Lung (tissue), 12 donors: ENCODE data around the gene RGS9BP. TPM values are rescaled to one million over a fixed set of nuclear protein-coding genes. Genes with fewer than 3 reads are reported as not detected.
"Not testable (repeated sequence)": the region's sequence is repeated elsewhere in the genome, so short reads cannot be mapped to it uniquely, and the experiment has no call there.

ENCODE experiments used
- ATAC-seq: fragments of 200-7000 bp; cut with Tn5 transposase; one replicate; pipeline ENCODE4 v1.9.1; 2020; ENCODE audit warnings: moderate number of reproducible peaks; ENCODE audit not compliant: insufficient read depth, low FRiP score
- DNase-seq, 3 donors: peaks; one replicate each; pipeline ENCODE4 v3.0.0-alpha.2; 2013 to 2017
- H3K27ac ChIP-seq, 2 donors: one replicate each; pipeline ENCODE4 v1.5.1; 2013; ENCODE audit warnings: mild to moderate bottlenecking in 2 of 2, moderate library complexity in 2 of 2, control low read depth in 1 of 2, inconsistent platforms in 1 of 2, low read depth in 1 of 2, low read length in 1 of 2
- H3K27me3 ChIP-seq, 3 donors: one replicate each; pipeline ENCODE4 v1.5.1; 2013; ENCODE audit warnings: low read length in 2 of 3; ENCODE audit not compliant: control insufficient read depth in 3 of 3, insufficient read depth in 3 of 3
- H3K36me3 ChIP-seq, 4 donors: one replicate each; pipeline ENCODE4 v1.5.1; 2013; ENCODE audit warnings: low read length in 4 of 4, mild to moderate bottlenecking in 1 of 4, moderate library complexity in 1 of 4; ENCODE audit not compliant: control insufficient read depth in 4 of 4, insufficient read depth in 4 of 4
- H3K4me1 ChIP-seq, 5 donors: one replicate each; pipeline ENCODE4 v1.5.1; 2013; ENCODE audit warnings: low read length in 5 of 5, mild to moderate bottlenecking in 2 of 5, moderate library complexity in 1 of 5; ENCODE audit not compliant: control insufficient read depth in 5 of 5, insufficient read depth in 5 of 5
- H3K4me3 ChIP-seq: one replicate; pipeline ENCODE4 v1.5.1; 2013; ENCODE audit warnings: mild to moderate bottlenecking, control low read depth, moderate library complexity
- H3K9ac ChIP-seq, 2 donors: one replicate each; pipeline ENCODE4 v1.5.1; 2013; ENCODE audit warnings: low read length in 2 of 2, control low read depth in 1 of 2; ENCODE audit not compliant: insufficient read depth in 1 of 2
- H3K9me3 ChIP-seq, 4 donors: one replicate each; pipeline ENCODE4 v1.5.1; 2013; ENCODE audit warnings: low read length in 3 of 4, mild to moderate bottlenecking in 1 of 4, moderate library complexity in 1 of 4; ENCODE audit not compliant: control insufficient read depth in 4 of 4, insufficient read depth in 3 of 4
- WGBS, 2 donors: extraction: QIAGEN DNeasy Blood & Tissue Kit; methylation state at CpG; one replicate each; pipeline ENCODE4 v1.1.7; 2013; 5-methylcytosine and 5-hydroxymethylcytosine counted together
- polyA plus RNA-seq, 2 donors: library from polyadenylated mRNA; stranded (reverse); fragments of 200-250 nt; gene quantifications; one replicate each; pipeline ENCODE4 v1.2.1, GENCODE V29; 2013
- total RNA-seq, 2 donors: library from RNA; depleted of rRNA in 1 of 2; stranded (reverse); fragments of >200 nt in 1 of 2; gene quantifications; one replicate each; pipeline ENCODE4 v1.2.1, GENCODE V29; 2014 to 2021
- TF ChIP-seq, protein P1 (sequence below): IDR thresholded peaks from 2 replicates; pipeline ENCODE4 v1.5.1; 2012; ENCODE audit warnings: mild to moderate bottlenecking; ENCODE audit errors: control extremely low read depth, extremely low read depth
- donor health status: control.
- donor health status: control.
- donor health status: Bipolar disorder and iron deficiency.
- donor health status: healthy.
- donor health status: DM: yes; HTN: yes; CAD: no.

The RGS9BP gene
- total and polyA plus RNA-seq, 4 donors, result 0.14 to 1.6 (median 0.74) TPM

DNA sequence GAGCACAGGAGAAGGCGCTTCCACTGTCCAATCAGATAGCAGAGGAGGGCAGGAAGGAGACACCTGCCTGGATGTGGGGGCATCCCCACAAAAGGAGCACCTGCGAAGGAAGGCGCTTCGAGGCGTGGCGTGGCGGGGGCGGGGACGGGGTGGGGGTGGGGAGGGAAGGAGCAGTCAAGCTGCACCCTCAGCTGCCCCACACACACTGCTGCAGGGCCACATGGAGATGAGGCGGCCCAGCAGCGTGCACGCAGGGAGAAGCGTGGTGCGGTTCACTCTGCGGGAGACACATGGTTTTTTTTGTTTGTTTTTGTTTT lies 22.1 kb upstream of the RGS9BP start:
- Histone ChIP-seq H3K27me3 (no peaks in the 10 kb centered on the region), H3K9me3 (no peaks in the 10 kb centered on the region), H3K4me3 (no peak overlapping the region), H3K36me3 (peaks cover 0 to 27% (median 5%) of the 10 kb centered on the region in 4 donors), H3K27ac (no peak overlapping the region), H3K9ac (no peak overlapping the region), H3K4me1 (peaks cover 5 to 17% (median 6%) of the 10 kb centered on the region in 5 donors)
- 81 to 89% methylated on average over 15 of the region's 15 CpGs for WGBS, 2 donors
- TF ChIP-seq, protein P1, sequence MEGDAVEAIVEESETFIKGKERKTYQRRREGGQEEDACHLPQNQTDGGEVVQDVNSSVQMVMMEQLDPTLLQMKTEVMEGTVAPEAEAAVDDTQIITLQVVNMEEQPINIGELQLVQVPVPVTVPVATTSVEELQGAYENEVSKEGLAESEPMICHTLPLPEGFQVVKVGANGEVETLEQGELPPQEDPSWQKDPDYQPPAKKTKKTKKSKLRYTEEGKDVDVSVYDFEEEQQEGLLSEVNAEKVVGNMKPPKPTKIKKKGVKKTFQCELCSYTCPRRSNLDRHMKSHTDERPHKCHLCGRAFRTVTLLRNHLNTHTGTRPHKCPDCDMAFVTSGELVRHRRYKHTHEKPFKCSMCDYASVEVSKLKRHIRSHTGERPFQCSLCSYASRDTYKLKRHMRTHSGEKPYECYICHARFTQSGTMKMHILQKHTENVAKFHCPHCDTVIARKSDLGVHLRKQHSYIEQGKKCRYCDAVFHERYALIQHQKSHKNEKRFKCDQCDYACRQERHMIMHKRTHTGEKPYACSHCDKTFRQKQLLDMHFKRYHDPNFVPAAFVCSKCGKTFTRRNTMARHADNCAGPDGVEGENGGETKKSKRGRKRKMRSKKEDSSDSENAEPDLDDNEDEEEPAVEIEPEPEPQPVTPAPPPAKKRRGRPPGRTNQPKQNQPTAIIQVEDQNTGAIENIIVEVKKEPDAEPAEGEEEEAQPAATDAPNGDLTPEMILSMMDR, result no peak
- DNase-seq (no peak), ATAC-seq (no peak)

DNA sequence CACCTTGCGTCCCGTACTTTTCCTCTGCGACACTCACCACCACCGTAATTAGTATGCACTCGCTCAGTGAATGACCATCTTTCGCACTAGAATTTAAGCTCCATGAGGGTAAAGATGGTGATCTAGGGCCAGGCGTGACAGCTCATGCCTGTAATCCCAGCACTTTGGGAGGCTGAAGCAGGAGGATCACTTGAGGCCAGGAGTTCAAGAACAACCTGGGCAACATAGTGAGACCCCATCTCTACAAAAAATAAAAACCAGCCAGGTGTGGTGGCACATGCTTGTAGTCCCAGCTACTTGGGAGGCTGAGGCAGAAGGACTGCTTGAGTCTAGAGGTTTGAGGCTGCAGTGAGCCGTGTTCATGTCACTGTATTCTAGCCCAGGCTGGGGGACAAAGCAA lies 19.3 kb upstream of the RGS9BP start:
- H3K27ac ChIP-seq, DNase-seq, H3K27me3 ChIP-seq, H3K9ac ChIP-seq, H3K4me3 ChIP-seq, ATAC-seq, H3K9me3 ChIP-seq: not testable (repeated sequence)
- WGBS, 2 donors, result 97 to 99% methylated on average over 8 of the region's 8 CpGs
- H3K36me3 ChIP-seq, result peaks cover 0 to 20% (median 4%) of the 10 kb centered on the region in 4 donors
- peaks cover 5 to 16% (median 7%) of the 10 kb centered on the region in 5 donors for H3K4me1 ChIP-seq

DNA sequence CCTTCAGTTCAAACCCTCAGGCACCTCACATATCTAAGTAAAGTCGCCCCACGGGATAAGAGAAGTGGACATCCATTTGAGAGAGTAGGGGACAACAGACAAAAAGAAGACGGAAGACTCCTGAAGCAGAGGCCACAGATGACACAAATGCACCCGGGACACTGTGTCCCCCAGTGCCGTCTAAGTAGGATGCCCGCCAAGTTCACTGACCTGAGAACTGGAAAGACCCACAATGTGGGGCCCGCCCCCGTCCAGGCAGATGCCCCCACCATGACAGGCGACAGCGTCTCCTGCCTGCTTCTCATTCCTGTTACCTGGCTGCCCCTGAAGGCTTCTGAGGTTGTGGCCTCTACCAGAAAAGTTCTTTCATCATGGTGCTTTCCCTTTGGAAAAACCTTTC lies 17.6 kb upstream of the RGS9BP start:
- 92 to 95% methylated on average over 10 of the region's 10 CpGs for WGBS, 2 donors
- Histone ChIP-seq H3K4me1 (peaks cover under 1 to 3% (median 2%) of the 10 kb centered on the region in 5 donors), H3K27ac (no peak overlapping the region), H3K9me3 (no peaks in the 10 kb centered on the region), H3K4me3 (no peak overlapping the region), H3K9ac (no peak overlapping the region), H3K36me3 (peaks cover 0 to 19% (median 4%) of the 10 kb centered on the region in 4 donors), H3K27me3 (no peaks in the 10 kb centered on the region)
- TF ChIP-seq, protein P1, result no peak
- DNase-seq (no peak), ATAC-seq (no peak)

DNA sequence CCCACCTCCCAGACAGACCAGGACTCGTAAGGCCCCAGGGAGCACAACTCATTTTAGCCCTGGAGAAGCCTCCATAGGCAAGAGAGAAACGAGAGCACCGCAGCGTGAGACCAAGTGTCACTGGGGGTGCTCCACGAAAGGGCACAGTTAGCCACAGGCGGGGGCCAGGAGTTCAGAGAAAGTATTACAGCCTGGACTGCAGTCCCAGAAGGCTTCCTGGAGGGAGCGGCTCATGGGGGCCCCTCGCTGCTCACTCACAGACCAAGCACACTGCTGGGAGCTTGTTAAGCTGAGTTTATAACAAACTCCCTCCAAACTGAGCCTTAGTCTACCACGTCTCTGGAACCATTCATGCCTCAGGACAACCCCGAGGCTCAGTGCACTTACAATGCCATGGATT lies 17.1 kb upstream of the RGS9BP start:
- Histone ChIP-seq H3K27ac (no peak overlapping the region), H3K4me3 (no peak overlapping the region), H3K9me3 (no peaks in the 10 kb centered on the region), H3K27me3 (no peaks in the 10 kb centered on the region), H3K9ac (no peak overlapping the region), H3K4me1 (peaks cover 0 to 1% (median 0%) of the 10 kb centered on the region in 5 donors), H3K36me3 (peaks cover 0 to 18% (median 4%) of the 10 kb centered on the region in 4 donors)
- DNase-seq, result no peak
- WGBS, 2 donors, result 86 to 91% methylated on average over 10 of the region's 10 CpGs
- no peak for ATAC-seq
- TF ChIP-seq, protein P1, result no peak
